Cerebellar cortex (tissue), 1 donor: Measurements from ENCODE around the gene SPRED3.

ENCODE experiments used
- DNase-seq: peaks from one replicate; pipeline ENCODE4 v3.0.0-alpha.2; 2015; ENCODE audit warnings: low spot score

The SPRED3 gene

GRCh38 chr19:38371081-38371480 lies 17.4 kb upstream of the SPRED3 start:
- DNase-seq: no peak

GRCh38 chr19:38373907-38374331 lies 14.6 kb upstream of the SPRED3 start:
- DNase-seq: no peak

GRCh38 chr19:38374332-38375097 lies 14.0 kb upstream of the SPRED3 start, which contains the start of gene PSMD8:
TSS of gene PSMD8 (plus strand) at chr19:38374571. CDS start at chr19:38374602, 31 bp downstream.
- DNase-seq: peak; percentile 100

- no peak for DNase-seq
Measured at GRCh38 chr19:38375098-38375493, 13.4 kb upstream of the SPRED3 start.

GRCh38 chr19:38375748-38376147 lies 12.7 kb upstream of the SPRED3 start:
- no peak for DNase-seq

GRCh38 chr19:38376576-38376975 lies 11.9 kb upstream of the SPRED3 start:
- no peak for DNase-seq

GRCh38 chr19:38377052-38377451 lies 11.4 kb upstream of the SPRED3 start:
- DNase-seq: no peak

GRCh38 chr19:38378866-38379265 lies 9.6 kb upstream of the SPRED3 start:
- no peak for DNase-seq

- no peak for DNase-seq
Measured at GRCh38 chr19:38381138-38381537, 7.4 kb upstream of the SPRED3 start.

- no peak for DNase-seq
Measured at GRCh38 chr19:38383184-38383583, 5.3 kb upstream of the SPRED3 start.

- no peak for DNase-seq
Measured at GRCh38 chr19:38383743-38384142, 4.8 kb upstream of the SPRED3 start.

GRCh38 chr19:38384209-38385027 lies 4.1 kb upstream of the SPRED3 start:
- DNase-seq: peak; percentile 53

GRCh38 chr19:38385057-38385803 lies 3.3 kb upstream of the SPRED3 start:
- DNase-seq: no peak

- DNase-seq: no peak
Measured at GRCh38 chr19:38385804-38386257, 2.7 kb upstream of the SPRED3 start.

GRCh38 chr19:38386300-38386970 lies 2.1 kb upstream of the SPRED3 start:
- DNase-seq: no peak

- no peak for DNase-seq
Measured at GRCh38 chr19:38386971-38387549, 1.4 kb upstream of the SPRED3 start.

- DNase-seq: peak; percentile 94
Measured at GRCh38 chr19:38387550-38388348, 748 bp upstream of the SPRED3 start, which contains the start of gene GGN. TSS of gene GGN (minus strand) at chr19:38388034. CDS start at chr19:38387261, 773 bp downstream.

- peak; percentile 38 for DNase-seq
Measured at GRCh38 chr19:38389101-38389925, 816 bp downstream of the SPRED3 start.
